A549 (cell line): Measurements from ENCODE around the gene RALGAPA1.

Experiments used
- BHLHE40 ChIP-seq: IDR thresholded peaks from 2 replicates; pipeline ENCODE4 v1.6.1; 2012; ENCODE audit warnings: low read depth, low read length, inconsistent platforms
- CEBPB ChIP-seq, 2 experiments: fragments of >200 bp in 1 of 2; sonication (Bioruptor Twin) in 1 of 2; formaldehyde crosslinking in 1 of 2; IDR thresholded peaks; 2 replicates each; pipeline ENCODE4 v1.6.1; 2012 to 2016
- CHD2 ChIP-seq: fragments of 150-350 bp; IDR thresholded peaks from 2 replicates; pipeline ENCODE4 v1.6.1; 2014; ENCODE audit warnings: low read length; ENCODE audit not compliant: partially characterized antibody
- CTCF ChIP-seq: fragments of >200 bp; sonication (Bioruptor Twin); formaldehyde crosslinking; IDR thresholded peaks from 3 replicates; pipeline ENCODE4 v1.5.1; 2016
- E2F6 ChIP-seq: IDR thresholded peaks from 2 replicates; pipeline ENCODE4 v1.6.1; 2012; ENCODE audit warnings: low read depth, borderline replicate concordance
- ELK1 ChIP-seq: fragments of 150-350 bp; IDR thresholded peaks from 2 replicates; pipeline ENCODE4 v1.6.1; 2014; ENCODE audit warnings: low read depth, mild to moderate bottlenecking, low read length
- EP300 ChIP-seq, 2 experiments: fragments of >200 bp; sonication (Bioruptor Twin); formaldehyde crosslinking; IDR thresholded peaks; 2 replicates in 1 of 2; 3 replicates in 1 of 2; pipeline ENCODE4 v1.6.1; 2016 to 2017
- HOXA7 ChIP-seq: fragments of 250-450 bp; sonication (Bioruptor Pico); IDR thresholded peaks from 2 replicates; pipeline ENCODE4 v1.5.0; 2020; ENCODE audit warnings: mild to moderate bottlenecking, moderate library complexity
- MAFK ChIP-seq: fragments of 450-650 bp; IDR thresholded peaks from 2 replicates; pipeline ENCODE4 v1.6.1; 2014; ENCODE audit not compliant: partially characterized antibody
- POLR2A ChIP-seq: IDR thresholded peaks from 2 replicates; pipeline ENCODE4 v1.6.1; 2012; ENCODE audit warnings: mild to moderate bottlenecking, low read length
- RCOR1 ChIP-seq: fragments of 150-350 bp; IDR thresholded peaks from 2 replicates; pipeline ENCODE4 v1.6.1; 2014; ENCODE audit warnings: antibody characterized with exemption, low read length, low read depth
- RFX5 ChIP-seq: fragments of 450-650 bp; IDR thresholded peaks from 2 replicates; pipeline ENCODE4 v1.7.1; 2014; ENCODE audit warnings: antibody characterized with exemption, mild to moderate bottlenecking, moderate library complexity
- SMC3 ChIP-seq: fragments of >200 bp; sonication (Bioruptor Twin); formaldehyde crosslinking; IDR thresholded peaks from 3 replicates; pipeline ENCODE4 v1.6.1; 2018; ENCODE audit warnings: inconsistent platforms
- SREBF2 ChIP-seq: fragments of 450-650 bp; IDR thresholded peaks from 2 replicates; pipeline ENCODE4 v1.6.1; 2014; ENCODE audit warnings: mild to moderate bottlenecking, moderate library complexity

- TF ChIP-seq CTCF, result no peak
- no peak for TF ChIP-seq ELK1
- TF ChIP-seq SMC3, result no peak
- TF ChIP-seq RCOR1, result no peak
- no peak for TF ChIP-seq POLR2A
- no peak for TF ChIP-seq HOXA7
- TF ChIP-seq EP300 (IDR thresholded peaks at IDR 0.05), result no peak
- TF ChIP-seq CHD2, result no peak
- no peak for TF ChIP-seq SREBF2
- no peak for TF ChIP-seq BHLHE40
- TF ChIP-seq RFX5, result no peak
- no peak for TF ChIP-seq MAFK
- no peak for TF ChIP-seq CEBPB (IDR thresholded peaks at IDR 0.05)
- TF ChIP-seq E2F6, result no peak
Measured at GRCh38 chr14:35715079-35715478, 94.0 kb downstream of the RALGAPA1 start.
